NCI-H1930 (cell line): ENCODE measurements around the gene C1QL2.

Source experiments
- DNase-seq, 2 experiments: peaks; one replicate each; lab custom pipeline; 2025; lab: John Stamatoyannopoulos, UW

C1QL2 gene

GRCh38 chr2:119106301-119106897 is 52.2 kb downstream of the C1QL2 start:
- DNase-seq = no peak
